Memory B cell (primary cell): ENCODE measurements around the gene PRKX.
A peak's percentile ranks its signal among the peaks of the same experiment; 100 is the strongest.
"Not testable (repeated sequence)": the region's sequence is repeated elsewhere in the genome, so short reads cannot be mapped to it uniquely, and the experiment has no call there.

Source experiments
- ATAC-seq: fragments of 150-1000 bp; cut with Tn5 transposase; 2 replicates; pipeline ENCODE4 v1.10.0; 2021; ENCODE audit warnings: low read depth, mild to moderate bottlenecking, moderate library complexity
- DNase-seq, 2 donors: peaks; one replicate each; pipeline ENCODE4 v3.0.0; 2022; ENCODE audit warnings: low spot score in 2 of 2
- H3K27ac Mint-ChIP-seq: one replicate; pipeline ENCODE4 v1.8.0; 2022; ENCODE audit warnings: mild to moderate bottlenecking, moderate library complexity, mixed read lengths
- H3K27me3 Mint-ChIP-seq: one replicate; pipeline ENCODE4 v1.8.0; 2022; ENCODE audit warnings: mixed read lengths
- H3K36me3 Mint-ChIP-seq: one replicate; pipeline ENCODE4 v1.8.0; 2022; ENCODE audit warnings: mild to moderate bottlenecking, mixed read lengths
- H3K4me1 Mint-ChIP-seq: one replicate; pipeline ENCODE4 v1.8.0; 2022; ENCODE audit warnings: mixed read lengths
- H3K4me3 Mint-ChIP-seq: one replicate; pipeline ENCODE4 v1.8.0; 2022; ENCODE audit warnings: mild to moderate bottlenecking, moderate library complexity, mixed read lengths
- H3K9me3 Mint-ChIP-seq: one replicate; pipeline ENCODE4 v1.8.0; 2022; ENCODE audit warnings: mixed read lengths

PRKX gene

GRCh38 chrX:3697701-3698279, 15.7 kb downstream of the PRKX start:
- no peaks in the 10 kb centered on the region for H3K9me3 Mint-ChIP-seq
- H3K27ac Mint-ChIP-seq, result peak overlapping the region; percentile 77
- no peaks in the 10 kb centered on the region for H3K27me3 Mint-ChIP-seq
- H3K4me1 Mint-ChIP-seq, result peaks cover 37% of the 10 kb centered on the region
- peaks cover 3% of the 10 kb centered on the region for H3K36me3 Mint-ChIP-seq
- H3K4me3 Mint-ChIP-seq, result no peak overlapping the region
- peak; percentile 71 for ATAC-seq
- DNase-seq, result no peak

- no peak overlapping the region for H3K4me3 Mint-ChIP-seq
- H3K36me3 Mint-ChIP-seq, result peaks cover 3% of the 10 kb centered on the region
- no peaks in the 10 kb centered on the region for H3K27me3 Mint-ChIP-seq
- DNase-seq, result no peak
- ATAC-seq, result no peak
- peaks cover 37% of the 10 kb centered on the region for H3K4me1 Mint-ChIP-seq
- peak overlapping the region; percentile 77 for H3K27ac Mint-ChIP-seq
- H3K9me3 Mint-ChIP-seq, result no peaks in the 10 kb centered on the region
Measured at GRCh38 chrX:3697220-3697684, 16.2 kb downstream of the PRKX start.

DNA sequence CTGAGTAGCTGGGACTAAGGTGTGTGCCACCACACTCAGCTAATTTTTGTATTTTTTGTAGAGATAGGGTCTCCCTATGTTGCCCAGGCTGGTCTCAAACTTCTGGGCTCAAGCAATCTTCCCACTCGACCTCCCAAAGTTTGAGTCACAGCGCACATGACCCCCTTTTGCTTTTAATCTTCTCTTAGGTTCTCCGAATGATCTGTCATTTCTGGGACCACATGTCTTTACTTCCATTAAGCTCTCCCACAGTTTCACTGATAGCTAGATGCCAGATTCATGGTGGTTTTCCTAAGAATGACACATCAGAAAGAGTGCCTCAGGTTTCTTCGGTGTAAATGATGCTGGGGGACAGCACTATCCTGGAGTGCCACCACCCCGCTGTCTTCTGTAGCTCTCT, 17.9 kb downstream of the PRKX start:
- no peak overlapping the region for H3K4me3 Mint-ChIP-seq
- H3K27ac Mint-ChIP-seq, result peak overlapping the region; percentile 38
- DNase-seq (no peak), ATAC-seq (no peak)
- peaks cover 7% of the 10 kb centered on the region for H3K36me3 Mint-ChIP-seq
- H3K9me3 Mint-ChIP-seq, result peaks cover 2% of the 10 kb centered on the region
- peaks cover 38% of the 10 kb centered on the region for H3K4me1 Mint-ChIP-seq
- H3K27me3 Mint-ChIP-seq, result no peaks in the 10 kb centered on the region

- Mint-ChIP-seq H3K36me3 (peaks cover 5% of the 10 kb centered on the region), H3K27ac (no peak overlapping the region), H3K9me3 (peaks cover 2% of the 10 kb centered on the region), H3K4me3 (no peak overlapping the region), H3K27me3 (no peaks in the 10 kb centered on the region), H3K4me1 (peaks cover 15% of the 10 kb centered on the region)
- DNase-seq (no peak), ATAC-seq (no peak)
Measured at GRCh38 chrX:3690140-3690539, 23.3 kb downstream of the PRKX start.

DNA sequence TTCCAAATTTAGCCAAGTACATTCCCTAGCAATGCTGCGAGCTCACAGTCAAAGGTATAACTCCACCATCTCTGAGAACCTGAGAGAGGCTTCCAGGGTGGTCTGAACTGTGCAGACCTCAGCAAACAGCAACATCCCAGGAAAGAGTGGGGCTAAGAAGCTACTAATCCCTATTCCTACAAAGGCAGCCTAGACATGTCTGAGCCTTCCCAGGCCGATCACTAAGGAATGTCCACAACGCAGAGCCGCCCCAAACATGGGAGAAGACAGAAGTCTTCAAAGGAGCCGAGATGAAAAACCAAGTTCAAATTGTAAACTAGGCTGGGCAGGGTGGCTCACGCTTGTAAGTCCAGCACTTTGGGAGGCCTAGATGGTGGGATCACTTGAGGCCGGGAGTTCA, 30.2 kb downstream of the PRKX start:
- not testable (repeated sequence) for H3K36me3 Mint-ChIP-seq, H3K4me3 Mint-ChIP-seq, DNase-seq, H3K9me3 Mint-ChIP-seq, H3K27ac Mint-ChIP-seq, ATAC-seq, H3K27me3 Mint-ChIP-seq
- H3K4me1 Mint-ChIP-seq, result peaks cover 11% of the 10 kb centered on the region

DNA sequence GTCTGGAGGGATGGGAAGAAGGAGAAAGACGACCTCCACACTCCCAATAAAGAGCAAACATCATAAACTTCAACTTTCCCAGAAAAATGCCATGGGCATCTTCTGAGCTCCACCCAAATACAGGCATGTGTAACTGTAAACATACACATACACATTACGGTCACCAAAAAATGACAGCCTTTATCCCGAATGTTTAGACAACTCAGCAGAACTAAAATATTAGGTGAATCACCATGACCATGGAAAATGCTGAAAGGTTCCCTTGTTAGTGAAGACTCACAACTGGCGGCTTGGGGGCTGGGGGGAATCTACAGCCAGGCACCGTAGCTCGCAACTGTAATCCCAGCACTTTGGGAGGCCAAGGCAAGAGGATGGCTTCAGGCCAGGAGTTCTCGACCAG, 33.0 kb downstream of the PRKX start:
- Mint-ChIP-seq H3K9me3 (no peaks in the 10 kb centered on the region), H3K27ac (no peak overlapping the region), H3K4me3 (no peak overlapping the region), H3K36me3 (peaks cover 9% of the 10 kb centered on the region), H3K4me1 (peaks cover 15% of the 10 kb centered on the region), H3K27me3 (no peaks in the 10 kb centered on the region)
- DNase-seq, result no peak
- ATAC-seq, result no peak

GRCh38 chrX:3679669-3680068, 33.8 kb downstream of the PRKX start:
- no peak overlapping the region for H3K4me3 Mint-ChIP-seq
- H3K27ac Mint-ChIP-seq, result no peak overlapping the region
- ATAC-seq (no peak), DNase-seq (no peak)
- peaks cover 9% of the 10 kb centered on the region for H3K36me3 Mint-ChIP-seq
- peaks cover 14% of the 10 kb centered on the region for H3K4me1 Mint-ChIP-seq
- no peaks in the 10 kb centered on the region for H3K27me3 Mint-ChIP-seq
- no peaks in the 10 kb centered on the region for H3K9me3 Mint-ChIP-seq

- Mint-ChIP-seq H3K9me3 (no peaks in the 10 kb centered on the region), H3K36me3 (peaks cover 13% of the 10 kb centered on the region), H3K27me3 (no peaks in the 10 kb centered on the region), H3K4me1 (peaks cover 14% of the 10 kb centered on the region), H3K27ac (no peak overlapping the region), H3K4me3 (no peak overlapping the region)
- DNase-seq, result no peak
- no peak for ATAC-seq
Measured at GRCh38 chrX:3678328-3678727, 35.1 kb downstream of the PRKX start.

GRCh38 chrX:3674881-3675280, 38.6 kb downstream of the PRKX start:
- Mint-ChIP-seq H3K4me1 (peaks cover 14% of the 10 kb centered on the region), H3K27me3 (no peaks in the 10 kb centered on the region), H3K4me3 (no peak overlapping the region), H3K9me3 (no peaks in the 10 kb centered on the region), H3K27ac (no peak overlapping the region), H3K36me3 (peaks cover 20% of the 10 kb centered on the region)
- DNase-seq, result no peak
- ATAC-seq, result no peak

GRCh38 chrX:3669841-3670475, 43.5 kb downstream of the PRKX start:
- Mint-ChIP-seq H3K27me3 (no peaks in the 10 kb centered on the region), H3K27ac (peak overlapping the region; percentile 84)
- no peak for ATAC-seq

GRCh38 chrX:3666975-3667374, 46.5 kb downstream of the PRKX start:
- no peaks in the 10 kb centered on the region for H3K9me3 Mint-ChIP-seq
- H3K36me3 Mint-ChIP-seq, result peaks cover 18% of the 10 kb centered on the region
- H3K4me1 Mint-ChIP-seq, result peaks cover 19% of the 10 kb centered on the region
- H3K27me3 Mint-ChIP-seq, result no peaks in the 10 kb centered on the region
- no peak overlapping the region for H3K27ac Mint-ChIP-seq
- DNase-seq (no peak), ATAC-seq (no peak)
- H3K4me3 Mint-ChIP-seq, result no peak overlapping the region

More at GRCh38 chrX:3669841-3670475, 43.5 kb downstream of the PRKX start:
- H3K36me3 Mint-ChIP-seq, result peaks cover 29% of the 10 kb centered on the region
- H3K4me1 Mint-ChIP-seq, result peaks cover 8% of the 10 kb centered on the region
- no peak overlapping the region for H3K4me3 Mint-ChIP-seq
- DNase-seq, result no peak
- H3K9me3 Mint-ChIP-seq, result no peaks in the 10 kb centered on the region

DNA sequence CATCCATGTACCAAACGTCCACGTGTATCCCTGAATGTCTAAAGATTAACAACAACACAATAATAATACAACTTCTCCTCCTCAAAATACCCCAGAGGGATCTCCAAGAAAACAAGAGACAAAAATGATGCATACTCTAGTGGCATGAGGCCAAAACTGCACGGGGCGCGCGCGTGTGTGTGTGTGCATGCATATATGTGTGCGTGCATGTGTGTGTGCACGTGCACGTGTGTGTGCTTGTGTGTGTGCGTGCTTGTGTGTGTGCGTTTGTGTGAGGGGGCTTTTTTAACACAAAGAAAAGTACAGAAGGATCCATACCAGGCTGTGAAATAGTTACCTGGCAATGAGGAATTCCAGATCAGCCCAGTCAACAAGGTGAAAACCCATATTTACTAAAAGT, 48.5 kb downstream of the PRKX start:
- peaks cover 23% of the 10 kb centered on the region for H3K4me1 Mint-ChIP-seq
- H3K9me3 Mint-ChIP-seq, result no peaks in the 10 kb centered on the region
- no peak for ATAC-seq
- H3K27ac Mint-ChIP-seq, result no peak overlapping the region
- no peak overlapping the region for H3K4me3 Mint-ChIP-seq
- peaks cover 24% of the 10 kb centered on the region for H3K36me3 Mint-ChIP-seq
- DNase-seq, result no peak
- no peaks in the 10 kb centered on the region for H3K27me3 Mint-ChIP-seq

DNA sequence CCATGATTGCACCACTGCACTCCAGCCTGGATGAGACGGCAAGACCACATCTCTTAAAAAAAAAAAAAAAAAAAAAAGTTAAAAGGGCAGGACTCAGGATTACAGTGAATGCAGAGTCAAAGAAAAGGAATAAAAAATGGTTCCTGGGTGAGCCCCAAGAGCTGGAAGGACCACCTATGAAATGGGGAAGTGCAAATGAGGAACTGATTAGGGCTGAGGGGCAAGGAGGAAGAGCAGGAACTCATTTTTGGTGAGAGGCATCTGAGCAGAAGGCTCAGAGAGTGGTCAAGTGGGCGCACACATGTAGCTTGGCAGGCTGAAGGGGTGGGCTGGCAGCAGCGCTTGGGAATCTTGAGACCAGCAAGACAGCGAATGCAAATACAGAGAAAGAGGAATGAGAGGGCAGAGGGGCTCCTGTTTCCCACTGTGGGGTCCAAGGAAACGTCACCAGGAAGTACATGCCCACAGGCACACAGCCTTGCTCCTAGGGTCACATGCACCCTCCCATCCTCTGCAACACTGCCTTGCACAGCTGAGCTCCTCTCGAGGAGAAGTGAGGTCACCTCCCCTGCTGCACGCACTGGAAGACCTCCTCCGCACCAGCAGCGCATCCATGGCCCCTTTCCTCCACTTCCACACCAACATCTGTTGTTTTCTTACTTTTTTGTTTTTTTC, 49.7 kb downstream of the PRKX start:
- H3K4me1 Mint-ChIP-seq, result peaks cover 20% of the 10 kb centered on the region
- ATAC-seq (peak; percentile 94), DNase-seq (peak; percentile 9 to 23)
- not testable (repeated sequence) for H3K9me3 Mint-ChIP-seq, H3K27me3 Mint-ChIP-seq
- H3K36me3 Mint-ChIP-seq, result peaks cover 17% of the 10 kb centered on the region
- peak overlapping the region; percentile 77 for H3K4me3 Mint-ChIP-seq
- H3K27ac Mint-ChIP-seq, result peak overlapping the region; percentile 90

DNA sequence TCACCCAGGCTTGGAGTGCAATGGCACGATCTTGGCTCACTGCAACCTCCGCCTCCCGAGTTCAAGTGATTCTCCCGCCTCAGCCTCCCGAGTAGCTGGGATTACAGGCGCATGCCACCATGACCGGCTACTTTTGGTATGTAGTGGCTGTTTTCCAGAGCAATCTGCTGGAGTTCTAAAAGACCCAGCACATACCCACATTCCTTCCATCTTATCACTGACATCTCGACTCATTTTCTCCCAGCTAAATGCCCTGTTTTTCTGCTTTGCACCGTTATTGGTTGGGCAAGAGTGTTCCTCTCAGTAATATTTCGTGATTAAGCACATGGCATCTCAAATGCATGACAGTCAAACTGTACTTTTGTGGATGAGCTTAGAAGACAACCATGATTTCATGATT, 53.7 kb downstream of the PRKX start:
- H3K4me3 Mint-ChIP-seq, result no peak overlapping the region
- no peaks in the 10 kb centered on the region for H3K27me3 Mint-ChIP-seq
- DNase-seq (no peak), ATAC-seq (no peak)
- peak overlapping the region; percentile 79 for H3K27ac Mint-ChIP-seq
- H3K4me1 Mint-ChIP-seq, result peaks cover 15% of the 10 kb centered on the region
- H3K9me3 Mint-ChIP-seq, result no peaks in the 10 kb centered on the region
- H3K36me3 Mint-ChIP-seq, result peaks cover 11% of the 10 kb centered on the region
